ENCODE results near the gene FOXP1. TPM values are rescaled to one million over a fixed set of nuclear protein-coding genes. Genes with fewer than 3 reads are reported as not detected.

FOXP1 gene
- total and polyA plus RNA-seq, 9 of the 15 experiments (the other 6 are each of a cell fraction or from before 2014, with no cell fraction given) = 7.7 to 34.5 (median 13.7) TPM

GRCh38 chr3:71469138-71469435 lies 114.4 kb downstream of the FOXP1 start:
- TF ChIP-seq RFX1 (IDR thresholded peaks at IDR 0.05) = peak; percentile 90
- TF ChIP-seq ZNF511 (CRISPR knock-in tag; IDR thresholded peaks at IDR 0.05) = no peak
- FAIRE-seq (no peak), ATAC-seq (no peak), DNase-seq (ENCODE audit: extremely low read depth in 1 of 4, low spot score in 3 of 4) (no peak)
- Histone ChIP-seq H3K4me1 (replicated peaks in 1 of 2; ENCODE audit: control insufficient read depth in 2 of 2, insufficient read depth in 2 of 2, low read length in 2 of 2) (peaks cover 0 to 16% of the 10 kb centered on the region in 2 experiments; a peak in 2 of 5 replicates), H3K4me3 (no peak overlapping the region), H3K79me2 (ENCODE audit: control insufficient read depth, insufficient read depth, low read length) (no peaks in the 10 kb centered on the region), H3K27ac (ENCODE audit: extremely low read depth, low read depth, low read length) (no peak overlapping the region), H3K36me3 (ENCODE audit: control insufficient read depth, insufficient read depth, low read length) (no peaks in the 10 kb centered on the region), H3K9ac (ENCODE audit: insufficient read depth in 1 of 2, low read depth in 2 of 2, low read length in 2 of 2) (no peak overlapping the region), H4K20me1 (replicated peaks; ENCODE audit: control insufficient read depth, insufficient read depth, low read length) (no peaks in the 10 kb centered on the region), H2AFZ (ENCODE audit: low read depth, low read length) (no peak overlapping the region), H3K4me2 (ENCODE audit: insufficient read depth, low read length) (no peak overlapping the region), H3K9me3 (replicated peaks; ENCODE audit: control insufficient read depth, insufficient read depth, low read depth, low read length) (no peaks in the 10 kb centered on the region), H3K9me1 (ENCODE audit: control insufficient read depth, insufficient read depth, low read length) (no peaks in the 10 kb centered on the region), H3K27me3 (ENCODE audit: control insufficient read depth in 2 of 2, insufficient read depth in 2 of 2, low read length in 2 of 2) (no peaks in the 10 kb centered on the region)
- BruUV-seq (replicated peaks) = no TSS peak
- intact Hi-C loops (cut with micrococcal nuclease) (no loop called here), in situ Hi-C loops (cut with MboI) (no loop called here)
- POLR2A ChIA-PET = no interaction called here
- 0% methylated on average over 1 of the region's 1 CpG for WGBS (ENCODE audit: insufficient coverage, low coverage, missing lambda C conversion rate)
- CTCF ChIA-PET (ENCODE audit: low intra/inter-chr PET ratio) = no interaction called here

GRCh38 chr3:71468311-71469137 lies 115.0 kb downstream of the FOXP1 start:
- H3K79me2 ChIP-seq (ENCODE audit: control insufficient read depth, insufficient read depth, low read length) = no peaks in the 10 kb centered on the region
- no peaks in the 10 kb centered on the region for H3K27me3 ChIP-seq (ENCODE audit: control insufficient read depth in 2 of 2, insufficient read depth in 2 of 2, low read length in 2 of 2)
- H3K9me1 ChIP-seq (ENCODE audit: control insufficient read depth, insufficient read depth, low read length) = no peaks in the 10 kb centered on the region
- no peaks in the 10 kb centered on the region for H4K20me1 ChIP-seq (replicated peaks; ENCODE audit: control insufficient read depth, insufficient read depth, low read length)
- in situ Hi-C loops (cut with MboI) (no loop called here), intact Hi-C loops (cut with micrococcal nuclease) (no loop called here)
- ATAC-seq (no peak), FAIRE-seq (no peak), DNase-seq (ENCODE audit: extremely low read depth in 1 of 4, low spot score in 3 of 4) (no peak)
- no peak overlapping the region; the same call in 1 of the 2 replicates for H2AFZ ChIP-seq (ENCODE audit: low read depth, low read length)
- H3K27ac ChIP-seq (ENCODE audit: extremely low read depth, low read depth, low read length) = no peak overlapping the region
- 56% methylated on average over 12 of the region's 12 CpGs for WGBS (ENCODE audit: insufficient coverage, low coverage, missing lambda C conversion rate)
- ChIA-PET CTCF (ENCODE audit: low intra/inter-chr PET ratio) (no interaction called here), POLR2A (no interaction called here)
- H3K9ac ChIP-seq (ENCODE audit: insufficient read depth in 1 of 2, low read depth in 2 of 2, low read length in 2 of 2) = no peak overlapping the region
- TF ChIP-seq PREB (CRISPR knock-in tag; IDR thresholded peaks at IDR 0.05) (no peak), RUNX1 (IDR thresholded peaks at IDR 0.05; ENCODE audit: low read depth) (no peak), NFE2 (IDR thresholded peaks at IDR 0.05; ENCODE audit: low read depth) (0 out of 2 replicates have a peak, but pooled peaks have one; percentile 17), TRIM28 (IDR thresholded peaks at IDR 0.05) (no peak)
- no peaks in the 10 kb centered on the region for H3K9me3 ChIP-seq (replicated peaks; ENCODE audit: control insufficient read depth, insufficient read depth, low read depth, low read length)
- peaks cover 0 to 16% of the 10 kb centered on the region in 2 experiments; a peak in 2 of 5 replicates for H3K4me1 ChIP-seq (replicated peaks in 1 of 2; ENCODE audit: control insufficient read depth in 2 of 2, insufficient read depth in 2 of 2, low read length in 2 of 2)
- BruUV-seq (replicated peaks) = no TSS peak
- no peaks in the 10 kb centered on the region for H3K36me3 ChIP-seq (ENCODE audit: control insufficient read depth, insufficient read depth, low read length)
- H3K4me2 ChIP-seq (ENCODE audit: insufficient read depth, low read length) = no peak overlapping the region
- H3K4me3 ChIP-seq = no peak overlapping the region
